Endothelial cell of umbilical vein (primary cell): ENCODE results near the gene FOCAD. TPM values are rescaled to one million over a fixed set of nuclear protein-coding genes. Genes with fewer than 3 reads are reported as not detected.

ENCODE experiments used
- BruUV-seq: library from RNA; stranded (reverse); fragments of 400-500 nt; replicated peaks from 2 replicates; lab custom pipeline; 2021; lab: Mats Ljungman, UMichigan
- CTCF ChIA-PET: fragments of 300-600, 350-600 bp; sonication (Branson Sonifier 250); formaldehyde crosslinking; loops from one replicate; lab custom pipeline; 2021; ENCODE audit warnings: antibody characterized with exemption, inconsistent platforms; lab: Charles Lee
- POLR2A ChIA-PET: fragments of 300-600, 350-600 bp; sonication (Branson Sonifier 250); formaldehyde crosslinking; loops from one replicate; lab custom pipeline; 2021; ENCODE audit warnings: antibody characterized with exemption, inconsistent platforms; lab: Charles Lee
- DNase-seq: peaks from one replicate; pipeline ENCODE4 v3.0.0-alpha.2; 2011; ENCODE audit warnings: low read depth, low spot score
- FAIRE-seq: peaks from 2 replicates; lab custom pipeline; 2011; peaks lifted over from hg19 to GRCh38; lab: Jason Lieb, UNC
- H2AFZ ChIP-seq: 2 replicates; pipeline ENCODE4 v1.6.0; 2012; ENCODE audit warnings: low read depth, low read length, control low read depth, inconsistent platforms
- H3K27ac ChIP-seq: 2 replicates; pipeline ENCODE4 v1.5.1; 2011; ENCODE audit warnings: low read depth, mild to moderate bottlenecking, control low read depth, low read length, moderate library complexity; ENCODE audit not compliant: insufficient read depth
- H3K27me3 ChIP-seq, 2 experiments: 2 replicates each; pipeline versions ENCODE4 v1.6.0 to v1.6.1; 2011; ENCODE audit warnings: low read length in 2 of 2, mixed read lengths in 1 of 2; ENCODE audit not compliant: control insufficient read depth in 2 of 2, insufficient read depth in 2 of 2
- H3K36me3 ChIP-seq, 2 experiments: 2 replicates in 1 of 2; 3 replicates in 1 of 2; pipeline ENCODE4 v1.5.1; 2011; ENCODE audit warnings: low read length in 2 of 2, mild to moderate bottlenecking in 1 of 2, moderate library complexity in 1 of 2; ENCODE audit not compliant: control insufficient read depth in 2 of 2, insufficient read depth in 2 of 2; ENCODE audit errors: extremely low read depth in 1 of 2
- H3K4me1 ChIP-seq: 3 replicates; pipeline ENCODE4 v1.5.1; 2011; ENCODE audit warnings: mild to moderate bottlenecking, low read length; ENCODE audit not compliant: control insufficient read depth, insufficient read depth; ENCODE audit errors: extremely low read depth
- H3K4me2 ChIP-seq: 2 replicates; pipeline ENCODE4 v1.6.1; 2011; ENCODE audit warnings: low read length, control low read depth, mixed read lengths; ENCODE audit not compliant: insufficient read depth
- H3K4me3 ChIP-seq, 3 experiments: fragments of 200-600 bp in 1 of 3; sonication (generic), shearing (Covaris generic) in 1 of 3; replicated peaks in 1 of 3; 2 replicates each; pipeline ENCODE4 v1.5.1; 2011 to 2016; ENCODE audit warnings: control low read depth in 3 of 3, low read length in 3 of 3, mild to moderate bottlenecking in 2 of 3, inconsistent platforms in 1 of 3, low read depth in 1 of 3, moderate library complexity in 1 of 3; ENCODE audit not compliant: insufficient read depth in 1 of 3
- H3K79me2 ChIP-seq: 2 replicates; pipeline ENCODE4 v1.6.0; 2012; ENCODE audit warnings: low read length, inconsistent platforms; ENCODE audit not compliant: control insufficient read depth, insufficient read depth
- H3K9ac ChIP-seq: replicated peaks from 2 replicates; pipeline ENCODE3; 2011; ENCODE audit warnings: low read length, control low read depth; ENCODE audit not compliant: insufficient read depth; ENCODE audit errors: extremely low read depth
- H3K9me1 ChIP-seq: replicated peaks from 3 replicates; pipeline ENCODE4 v1.6.0; 2011; ENCODE audit warnings: mild to moderate bottlenecking, low read length; ENCODE audit not compliant: control insufficient read depth, insufficient read depth; ENCODE audit errors: extremely low read depth
- H3K9me3 ChIP-seq: replicated peaks from 2 replicates; pipeline ENCODE4 v1.5.1; 2012; ENCODE audit warnings: low read length, inconsistent platforms; ENCODE audit not compliant: control insufficient read depth, insufficient read depth
- H4K20me1 ChIP-seq: replicated peaks from 2 replicates; pipeline ENCODE3; 2011; ENCODE audit warnings: mild to moderate bottlenecking, low read length; ENCODE audit not compliant: control insufficient read depth, insufficient read depth; ENCODE audit errors: extremely low read depth
- FOS ChIP-seq: IDR thresholded peaks from 2 replicates; pipeline ENCODE4 v1.6.1; 2011; ENCODE audit warnings: mild to moderate bottlenecking, low read length, moderate library complexity, borderline replicate concordance; ENCODE audit not compliant: insufficient read depth
- JUN ChIP-seq: IDR thresholded peaks from 2 replicates; pipeline ENCODE4 v1.6.1; 2011; ENCODE audit warnings: borderline replicate concordance, low read depth; ENCODE audit not compliant: insufficient read length, insufficient read depth
- MYC ChIP-seq: IDR thresholded peaks from one replicate; pipeline ENCODE4 v1.6.1; 2011; ENCODE audit warnings: mild to moderate bottlenecking, low read depth, low read length
- POLR2A ChIP-seq: IDR thresholded peaks from 2 replicates; pipeline ENCODE4 v1.6.1; 2012; ENCODE audit warnings: low read depth, mild to moderate bottlenecking, control low read depth, low read length
- dilution Hi-C: fragments of 300-500 bp; cut with MboI; formaldehyde crosslinking; loops from one replicate; pipeline ENCODE4 v1.15.0; 2019; ENCODE audit warnings: low sequenced_read_pairs; ENCODE audit not compliant: extremely low pct_ligation_motif_present
- intact Hi-C: fragments of 100-400 bp; cut with micrococcal nuclease; formaldehyde crosslinking; loops from one replicate; pipeline ENCODE4 v1.10.0; 2022
- polyA plus RNA-seq, 4 experiments: library from polyadenylated mRNA; depleted of rRNA in 3 of 4; stranded (reverse) in 3 of 4; unstranded in 1 of 4; fragments of >200 nt; gene quantifications; 2 replicates each; pipeline versions ENCODE4 v1.2.1 to v1.2.3, GENCODE V29; 2011 to 2012; ENCODE audit warnings: missing spikeins in 1 of 4
- total RNA-seq: library from RNA; stranded (reverse); gene quantifications from 2 replicates; pipeline ENCODE4 v1.2.3, GENCODE V29; 2021
- TF ChIP-seq, protein P1 (sequence below), 2 donors: IDR thresholded peaks; 1 replicate in 1 of 2; 2 replicates in 1 of 2; pipeline ENCODE4 v1.5.1; 2011; ENCODE audit warnings: low read length in 2 of 2, mild to moderate bottlenecking in 2 of 2, moderate library complexity in 2 of 2, control low read depth in 1 of 2, inconsistent platforms in 1 of 2, low read depth in 1 of 2; ENCODE audit not compliant: insufficient read depth in 1 of 2; ENCODE audit errors: extremely low read depth in 1 of 2

Gene FOCAD
- total and polyA plus RNA-seq, 2 donors (not counting 3 experiments of a cell fraction or from before 2014, with no cell fraction given), result 26.7 to 66.9 TPM

- H2AFZ ChIP-seq, result no peak overlapping the region
- H3K79me2 ChIP-seq, result peaks cover 47% of the 10 kb centered on the region
- DNase-seq (peak; percentile 92), FAIRE-seq (peak; percentile 70)
- intact Hi-C loops, result loop anchor here (1.0 to 5.0 kb wide), 4 partner anchors 47 to 329 kb away; partner anchors contain the start of gene MLLT3
- H4K20me1 ChIP-seq, result peaks cover 3% of the 10 kb centered on the region
- peak; percentile 82 for TF ChIP-seq JUN
- TF ChIP-seq MYC, result no peak
- TF ChIP-seq FOS, result peak; percentile 87
- TF ChIP-seq, protein P1, sequence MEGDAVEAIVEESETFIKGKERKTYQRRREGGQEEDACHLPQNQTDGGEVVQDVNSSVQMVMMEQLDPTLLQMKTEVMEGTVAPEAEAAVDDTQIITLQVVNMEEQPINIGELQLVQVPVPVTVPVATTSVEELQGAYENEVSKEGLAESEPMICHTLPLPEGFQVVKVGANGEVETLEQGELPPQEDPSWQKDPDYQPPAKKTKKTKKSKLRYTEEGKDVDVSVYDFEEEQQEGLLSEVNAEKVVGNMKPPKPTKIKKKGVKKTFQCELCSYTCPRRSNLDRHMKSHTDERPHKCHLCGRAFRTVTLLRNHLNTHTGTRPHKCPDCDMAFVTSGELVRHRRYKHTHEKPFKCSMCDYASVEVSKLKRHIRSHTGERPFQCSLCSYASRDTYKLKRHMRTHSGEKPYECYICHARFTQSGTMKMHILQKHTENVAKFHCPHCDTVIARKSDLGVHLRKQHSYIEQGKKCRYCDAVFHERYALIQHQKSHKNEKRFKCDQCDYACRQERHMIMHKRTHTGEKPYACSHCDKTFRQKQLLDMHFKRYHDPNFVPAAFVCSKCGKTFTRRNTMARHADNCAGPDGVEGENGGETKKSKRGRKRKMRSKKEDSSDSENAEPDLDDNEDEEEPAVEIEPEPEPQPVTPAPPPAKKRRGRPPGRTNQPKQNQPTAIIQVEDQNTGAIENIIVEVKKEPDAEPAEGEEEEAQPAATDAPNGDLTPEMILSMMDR (IDR thresholded peaks at IDR 0.05; ENCODE audit: extremely low read depth in 1 of 2, insufficient read depth in 1 of 2, low read depth in 1 of 2, low read length in 2 of 2), result no peak
- TF ChIP-seq POLR2A, result no peak
- H3K4me2 ChIP-seq, result peak overlapping the region; percentile 94
- CTCF ChIA-PET, result interaction anchor here (0.6 to 3.2 kb wide), 14 partner anchors 10 to 328 kb away, joined by 3 to 49 read pairs (median 4); partner anchors contain the start of gene MLLT3
- no peaks in the 10 kb centered on the region for H3K9me1 ChIP-seq
- peaks cover 30% of the 10 kb centered on the region for H3K4me1 ChIP-seq
- H3K9me3 ChIP-seq, result no peaks in the 10 kb centered on the region
- peak overlapping the region; percentile 50 to 83 (median 69) for H3K4me3 ChIP-seq
- TSS peak; percentile 46 for BruUV-seq
- H3K36me3 ChIP-seq, result no peaks in the 10 kb centered on the region
- dilution Hi-C loops, result no loop called here
- peak overlapping the region; percentile 91 for H3K27ac ChIP-seq
- H3K27me3 ChIP-seq, result no peaks in the 10 kb centered on the region
- POLR2A ChIA-PET, result interaction anchor here (0.6 to 3.0 kb wide), 10 partner anchors 11 to 1515 kb away, joined by 3 to 26 read pairs (median 8); partner anchors contain the start of gene MLLT3
- peak overlapping the region; percentile 92 for H3K9ac ChIP-seq
These were observed 1.0 kb downstream of the FOCAD start for GRCh38 chr9:20684875-20685696.
